Right kidney (tissue), 9 donors: ENCODE data around the gene APOL4.
"Not testable (repeated sequence)": the region's sequence is repeated elsewhere in the genome, so short reads cannot be mapped to it uniquely, and the experiment has no call there.

Experiments used
- DNase-seq: peaks from one replicate; pipeline ENCODE4 v3.0.0-alpha.2; 2016
- long read RNA-seq, 8 donors: transcript quantifications; one replicate each; lab custom pipeline, GENCODE V29; 2026

APOL4 gene, protein sequence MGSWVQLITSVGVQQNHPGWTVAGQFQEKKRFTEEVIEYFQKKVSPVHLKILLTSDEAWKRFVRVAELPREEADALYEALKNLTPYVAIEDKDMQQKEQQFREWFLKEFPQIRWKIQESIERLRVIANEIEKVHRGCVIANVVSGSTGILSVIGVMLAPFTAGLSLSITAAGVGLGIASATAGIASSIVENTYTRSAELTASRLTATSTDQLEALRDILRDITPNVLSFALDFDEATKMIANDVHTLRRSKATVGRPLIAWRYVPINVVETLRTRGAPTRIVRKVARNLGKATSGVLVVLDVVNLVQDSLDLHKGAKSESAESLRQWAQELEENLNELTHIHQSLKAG
- long read RNA-seq, donor 1, partial matches to known transcripts: 0 of 1 reads
- long read RNA-seq, donor 1, other reads (novel, unspliced or antisense): 0 of 1 reads
- long read RNA-seq, donor 2, partial matches to known transcripts: 0 of 3 reads
- long read RNA-seq, donor 2, other reads (novel, unspliced or antisense): 0 of 3 reads
- long read RNA-seq, donor 3: 0 reads
- long read RNA-seq, donor 4: 0 reads
- long read RNA-seq, donor 5: 0 reads
- long read RNA-seq, donor 6, partial matches to known transcripts: 0 of 1 reads
- long read RNA-seq, donor 6, other reads (novel, unspliced or antisense): 0 of 1 reads
- long read RNA-seq, donor 7, partial matches to known transcripts: 8 of 8 reads
- long read RNA-seq, donor 7, other reads (novel, unspliced or antisense): 0 of 8 reads
- long read RNA-seq, donor 8: 0 reads

DNA sequence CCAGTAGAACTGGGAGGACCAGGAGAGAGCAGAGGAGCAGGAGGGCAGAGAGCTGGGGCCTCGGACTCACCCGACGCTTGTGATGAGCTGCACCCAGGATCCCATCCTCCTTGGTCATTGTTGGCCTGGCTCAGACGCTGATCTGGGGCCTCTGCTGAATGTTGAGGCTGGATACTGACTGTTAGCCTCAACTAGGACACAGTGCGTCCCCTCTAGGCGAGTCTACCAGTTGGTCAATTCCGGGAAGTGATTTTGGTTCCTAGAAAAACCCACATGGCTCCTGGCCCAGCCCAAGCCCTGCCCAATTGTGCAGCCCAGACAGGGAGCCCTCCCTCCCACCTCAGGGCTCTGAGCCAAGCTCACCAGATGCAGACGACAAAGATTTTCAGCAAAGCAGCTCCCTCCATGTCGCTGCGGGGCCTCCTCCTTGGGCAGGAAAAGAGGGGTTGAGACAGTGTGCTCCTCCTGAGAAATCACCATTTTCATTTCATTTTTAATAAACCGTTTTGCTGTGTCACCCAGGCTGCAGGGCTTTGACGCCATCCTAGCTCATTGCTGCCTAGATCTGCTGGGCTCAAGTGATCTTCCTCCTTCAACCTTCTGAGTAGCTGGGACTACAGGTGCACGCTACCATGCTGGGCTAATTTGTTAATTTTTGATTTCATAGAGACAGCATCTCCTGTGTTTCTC, at the start of gene APOL4:
APOL4 (minus strand) TSS at position 180 of the 690 bp plus-strand sequence; CDS start at position 105, 75 bp downstream.
- DNase-seq: no peak

DNA sequence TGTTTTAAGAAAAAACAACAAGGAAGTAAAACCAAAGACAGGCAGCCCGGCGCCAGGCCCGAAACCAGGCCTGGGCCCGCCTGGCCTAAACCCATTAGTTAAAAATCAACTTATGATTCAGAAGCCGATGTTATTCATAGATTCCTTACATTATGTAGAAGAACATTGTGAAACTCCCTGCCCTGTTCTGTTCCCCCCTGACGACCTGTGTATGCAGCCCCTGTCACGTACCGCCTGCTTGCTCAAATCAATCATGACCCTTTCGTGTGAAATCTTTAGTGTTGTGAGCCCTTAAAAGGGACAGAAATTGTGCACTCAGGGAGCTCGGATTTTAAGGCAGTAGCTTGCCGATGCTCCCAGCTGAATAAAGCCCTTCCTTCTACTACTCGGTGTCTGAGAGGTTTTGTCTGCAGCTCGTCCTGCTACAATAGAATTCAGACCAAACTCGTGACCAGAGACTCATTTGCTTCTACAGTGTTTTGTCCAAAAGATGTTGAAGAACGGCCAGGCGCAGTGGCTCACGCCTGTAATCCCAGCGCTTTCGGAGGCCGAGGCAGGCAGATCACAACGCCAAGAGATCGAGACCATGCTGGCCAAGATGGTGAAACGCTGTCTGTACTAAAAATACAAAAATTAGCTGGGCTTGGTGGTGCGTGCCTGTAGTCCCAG, 48.8 kb upstream of the APOL4 start:
- DNase-seq: not testable (repeated sequence)

DNA sequence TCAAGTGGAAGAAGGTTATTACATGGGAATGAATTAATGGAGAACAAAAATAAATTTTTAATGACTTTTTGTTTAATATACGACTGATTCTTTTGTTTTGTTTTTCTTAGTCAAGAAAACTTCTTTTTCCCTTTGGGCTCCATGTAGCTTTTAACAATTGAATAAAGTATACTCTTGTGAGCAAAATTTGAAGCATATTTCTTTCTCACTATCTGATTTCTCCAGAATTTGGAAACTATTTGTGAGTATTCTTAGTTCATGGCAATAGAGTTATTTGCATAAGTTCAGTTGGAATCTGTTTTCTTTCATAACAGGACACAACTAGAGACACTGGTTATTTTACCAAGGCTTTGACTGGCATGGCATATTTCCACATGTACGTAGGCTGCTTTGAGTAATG, 47.6 kb upstream of the APOL4 start:
- no peak for DNase-seq

GRCh38 chr22:36247955-36248354, 46.3 kb upstream of the APOL4 start:
- DNase-seq: no peak

DNA sequence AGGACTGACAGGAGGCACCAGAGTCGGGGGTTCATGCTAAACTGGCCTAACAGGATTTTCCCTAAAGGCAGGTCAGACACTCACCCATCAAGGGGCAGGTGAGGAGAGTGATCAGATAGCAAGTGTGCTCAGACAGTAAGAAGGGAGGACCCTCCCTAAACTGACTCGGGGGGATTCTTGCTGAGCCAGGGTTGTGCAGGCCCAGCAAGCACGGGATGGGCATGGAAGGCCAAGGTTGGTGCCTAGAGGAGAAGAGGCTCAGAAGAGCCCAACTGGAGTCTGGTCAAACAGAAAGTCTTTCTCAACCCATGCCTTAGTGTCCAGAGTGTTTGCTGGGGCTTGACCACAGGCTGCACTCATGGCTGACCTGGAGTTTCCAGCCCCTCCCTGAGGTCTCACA, 45.1 kb upstream of the APOL4 start:
- DNase-seq: no peak

DNA sequence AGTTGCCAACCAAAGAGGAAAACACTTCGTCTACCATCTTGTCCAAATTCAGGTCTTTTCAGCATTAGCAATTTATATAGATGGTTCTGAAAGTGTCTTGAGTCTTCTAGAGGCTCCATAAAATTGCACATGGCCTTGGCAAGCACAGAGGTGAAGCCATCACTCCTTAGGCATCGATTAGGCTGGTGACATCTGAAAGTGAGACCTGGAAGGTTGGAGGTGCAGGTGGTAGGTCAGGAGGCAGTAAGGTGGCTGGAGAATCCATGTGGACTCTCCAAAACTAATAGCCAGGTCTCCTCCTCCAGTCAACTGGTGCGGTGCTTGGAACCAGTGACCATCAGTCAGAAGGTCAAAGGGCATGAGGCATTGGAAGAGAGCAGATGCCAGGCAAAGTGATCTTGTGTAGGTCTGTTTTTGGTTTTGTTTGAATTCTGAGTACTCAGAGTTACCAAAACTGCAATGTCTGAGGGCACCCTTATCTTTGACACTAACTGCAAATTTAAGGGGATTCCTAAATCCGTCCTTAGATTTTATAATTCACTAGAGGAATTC, 44.3 kb upstream of the APOL4 start:
- no peak for DNase-seq

GRCh38 chr22:36244522-36245391, 43.1 kb upstream of the APOL4 start:
- no peak for DNase-seq

DNA sequence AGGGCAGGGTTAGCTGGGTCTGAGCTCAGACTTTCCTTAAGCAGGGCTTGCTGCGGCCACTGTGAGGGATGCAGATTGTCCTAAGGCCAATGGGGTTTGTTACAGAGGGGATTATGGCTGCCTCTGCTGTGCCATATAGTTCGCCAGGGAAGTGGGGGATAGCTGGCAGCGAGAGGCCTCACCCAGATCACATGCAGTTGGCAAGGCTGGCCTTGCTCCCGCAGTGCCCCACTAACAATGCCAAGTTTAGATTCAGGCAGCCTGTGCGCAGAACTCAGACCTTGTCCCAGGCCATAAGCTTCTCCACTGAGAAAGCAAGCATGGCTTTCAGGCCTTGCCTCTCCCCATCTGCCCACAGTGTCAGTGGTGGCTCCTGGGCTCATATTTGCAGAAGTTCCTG, 42.4 kb upstream of the APOL4 start:
- DNase-seq: no peak

- peak; percentile 71 for DNase-seq
Measured at GRCh38 chr22:36239401-36240171, 38.0 kb upstream of the APOL4 start, which contains the start of gene APOL2. Gene APOL2, minus strand, starts transcription at chr22:36239527. Its CDS starts 6,365 bp downstream, at chr22:36233162.

- peak; percentile 71 for DNase-seq
Measured at GRCh38 chr22:36239150-36239400, 37.5 kb upstream of the APOL4 start.

DNA sequence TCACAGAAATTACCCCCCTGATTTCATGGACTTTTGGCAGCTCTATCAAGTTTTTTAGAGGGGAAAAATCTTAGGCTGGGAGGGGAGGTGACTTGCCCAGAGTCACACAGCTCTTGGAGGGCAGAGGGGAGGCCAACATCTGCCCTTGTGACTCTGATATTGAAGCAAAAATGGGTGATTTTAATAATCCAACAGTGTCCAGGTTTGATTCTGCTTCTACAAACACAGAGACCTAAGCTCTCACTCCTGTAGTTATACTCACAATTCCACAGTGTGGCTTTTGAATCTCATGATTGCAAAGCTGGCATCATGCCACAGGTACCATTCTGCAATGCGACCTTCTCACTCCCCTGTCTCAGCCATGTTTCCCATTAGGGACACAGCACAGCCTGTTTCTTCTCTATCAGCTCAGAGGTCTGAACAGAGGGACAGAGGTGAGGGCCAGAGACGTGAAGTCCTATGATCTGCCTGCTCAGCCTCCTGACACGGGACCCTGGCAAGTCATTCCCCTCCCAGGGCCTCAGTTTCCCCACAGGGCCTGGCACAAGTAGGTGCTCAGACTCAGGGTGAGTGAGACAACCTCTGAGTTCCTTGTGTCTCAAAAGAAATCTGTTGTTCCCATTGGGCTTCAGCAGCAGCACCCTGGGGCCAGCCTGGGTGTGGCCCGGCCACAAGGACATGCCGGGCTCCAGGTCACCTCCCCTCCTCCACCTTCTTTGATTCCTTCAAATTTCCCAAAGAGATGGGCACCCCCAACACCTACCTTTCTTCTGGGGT, 37.0 kb upstream of the APOL4 start:
- DNase-seq: no peak

DNA sequence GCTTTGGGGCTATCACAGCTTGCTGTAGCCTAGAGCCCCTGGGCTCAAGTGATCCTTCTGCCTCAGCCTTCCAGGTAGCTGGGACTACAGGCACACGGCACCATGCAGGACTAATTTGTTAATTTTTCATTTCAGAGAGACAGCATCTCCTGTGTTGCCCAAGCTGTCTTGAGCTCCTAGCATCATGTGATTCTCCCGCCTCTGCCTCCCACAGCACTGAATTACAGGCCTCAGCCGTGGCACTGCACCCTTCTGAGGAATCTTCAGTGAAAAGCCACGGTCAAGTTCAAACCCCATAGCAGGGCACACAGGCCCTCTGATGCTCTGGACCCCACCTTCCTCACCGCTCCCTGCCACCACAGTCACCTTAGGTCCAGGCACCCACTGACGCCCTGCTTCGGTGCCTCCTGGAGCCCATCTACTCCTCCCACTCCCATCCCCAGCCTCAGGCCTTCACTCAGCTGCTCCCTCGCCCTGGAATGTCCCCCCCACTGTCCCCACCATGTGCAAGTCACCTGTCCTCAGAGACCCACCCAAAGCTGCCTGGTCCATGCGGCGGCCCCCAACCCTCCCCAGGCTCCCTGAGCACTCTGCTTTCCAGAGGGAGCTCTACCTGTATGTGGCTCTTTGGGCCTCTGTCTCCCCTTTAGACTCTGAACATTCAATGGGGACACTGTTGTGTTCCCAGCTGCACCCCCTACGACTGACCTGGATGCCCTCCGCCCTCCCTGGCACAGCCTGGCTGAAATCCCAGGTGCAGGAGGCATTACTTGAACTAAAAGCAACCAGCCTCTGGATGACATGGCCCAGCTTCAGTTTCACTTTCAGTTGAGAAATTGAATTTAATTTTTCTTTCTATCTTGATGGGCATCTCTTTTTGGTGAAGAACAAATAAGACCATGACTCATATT, 36.1 kb upstream of the APOL4 start:
- DNase-seq: no peak

DNA sequence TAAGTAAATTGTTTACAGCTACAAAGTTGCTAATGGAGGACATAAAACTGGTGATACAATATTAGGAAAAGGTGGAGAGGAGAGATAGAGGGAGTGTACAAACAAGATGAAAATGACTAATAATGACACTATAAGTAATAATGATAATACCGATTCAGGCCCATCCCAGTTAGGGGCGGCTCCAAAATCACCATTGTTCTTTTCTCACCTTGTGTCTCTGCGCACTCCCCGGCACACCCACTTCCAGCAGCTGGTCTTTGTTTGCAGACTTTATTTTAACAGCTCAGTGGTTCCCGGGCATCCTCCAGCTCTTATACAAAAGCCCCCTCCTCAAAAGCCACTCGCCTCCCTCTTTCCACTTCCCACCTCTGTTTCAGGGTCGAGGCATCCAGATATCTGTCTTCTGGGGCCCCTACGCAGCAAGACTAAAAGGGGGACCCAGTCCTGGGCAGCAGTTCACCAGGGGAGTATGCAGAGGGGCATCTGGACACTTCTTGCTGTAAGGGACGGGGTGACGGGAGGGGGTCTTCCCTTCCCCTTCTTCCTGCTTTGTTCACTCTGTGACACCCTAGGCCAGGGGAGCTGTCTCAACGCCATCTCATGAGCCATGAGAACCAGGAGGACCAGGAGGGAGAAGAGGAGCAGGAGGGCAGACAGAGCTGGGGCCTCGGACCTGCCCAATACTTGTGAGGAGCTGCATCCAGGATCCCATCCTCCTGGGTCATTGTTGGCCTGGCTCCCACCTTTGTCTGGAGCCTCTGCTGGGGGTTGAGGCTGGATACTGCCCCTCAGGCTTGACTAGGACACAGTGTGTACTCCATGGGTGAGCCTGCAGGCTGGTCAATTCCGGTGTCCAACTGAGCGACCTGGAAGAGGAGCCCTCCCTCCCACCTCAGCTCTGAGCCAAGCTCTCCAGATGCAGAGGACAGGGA, 35.0 kb upstream of the APOL4 start:
- DNase-seq: no peak

DNA sequence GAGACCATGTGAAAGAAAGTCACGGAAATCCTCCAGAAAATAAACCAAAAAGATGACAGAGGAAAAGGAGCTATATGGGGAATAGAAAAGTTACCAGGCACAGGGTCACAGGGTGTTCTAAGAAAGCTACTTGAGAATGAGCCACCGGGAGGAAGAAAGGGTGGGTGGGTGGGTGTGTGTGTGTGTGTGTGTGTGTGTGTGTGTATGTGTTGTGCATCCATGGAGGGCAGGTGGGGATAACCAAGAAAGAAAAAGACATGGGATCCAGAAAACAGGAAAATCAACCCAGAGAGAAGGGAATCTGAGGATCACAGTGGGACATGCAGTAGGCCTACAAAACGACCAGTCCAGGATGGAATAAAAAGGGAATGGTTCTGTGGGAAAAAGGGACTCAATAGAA, 34.0 kb upstream of the APOL4 start:
- DNase-seq: no peak

DNA sequence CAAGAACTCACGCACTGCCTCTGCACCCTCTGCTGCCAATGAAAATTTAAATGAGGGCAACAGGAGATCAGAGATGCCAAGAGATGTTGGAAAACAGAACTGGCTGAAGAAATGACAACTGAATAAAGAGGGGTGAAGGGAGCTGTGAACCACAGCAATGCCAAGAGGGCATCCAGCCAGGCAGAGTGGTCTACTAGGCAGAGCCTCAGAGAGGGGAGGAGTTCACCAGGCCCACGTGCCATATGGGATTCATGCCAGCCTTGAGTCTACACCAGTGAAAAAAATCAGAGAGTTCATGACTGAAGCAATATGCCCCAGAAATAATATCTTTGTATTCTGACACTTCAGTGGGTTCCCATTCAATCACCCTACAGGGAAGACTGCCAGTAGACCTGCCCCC, 33.3 kb upstream of the APOL4 start:
- no peak for DNase-seq

DNA sequence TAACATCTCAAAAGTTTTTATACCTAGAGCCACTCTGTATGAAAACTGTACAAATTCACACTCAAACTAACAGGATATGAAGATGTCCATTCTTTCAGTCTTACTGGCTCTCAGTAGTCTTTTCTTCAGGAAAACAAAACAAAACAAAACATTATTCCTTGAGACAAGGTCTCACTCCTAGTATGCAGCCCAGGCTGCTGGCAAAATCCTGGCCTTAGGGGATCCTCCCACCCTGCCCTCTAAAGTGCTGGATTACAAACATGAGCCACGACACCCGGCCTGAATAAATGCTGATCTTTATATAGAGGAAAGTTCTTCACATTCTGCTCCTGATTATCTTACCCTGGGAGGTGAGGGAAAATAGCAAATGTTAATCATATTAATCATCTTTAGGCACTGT, 32.6 kb upstream of the APOL4 start:
- no peak for DNase-seq

GRCh38 chr22:36233796-36234195, 32.2 kb upstream of the APOL4 start:
- no peak for DNase-seq
